Right cardiac atrium (tissue), 5 donors: Measurements from ENCODE around the gene TRABD2B. TPM values are rescaled to one million over a fixed set of nuclear protein-coding genes. Genes with fewer than 3 reads are reported as not detected.

Experiments used
- ATAC-seq, 2 donors: fragments of 200-7000 bp; cut with Tn5 transposase; one replicate each; pipeline versions ENCODE4 v1.8.0 to v1.9.1; 2020; ENCODE audit warnings: moderate library complexity in 2 of 2, mild to moderate bottlenecking in 1 of 2
- DNase-seq, 3 donors: peaks; one replicate each; pipeline ENCODE4 v3.0.0-alpha.2; 2020
- H3K27ac ChIP-seq: one replicate; pipeline ENCODE4 v1.5.1; 2013; ENCODE audit warnings: mild to moderate bottlenecking, low read length, control low read depth, moderate library complexity
- H3K27me3 ChIP-seq: one replicate; pipeline ENCODE4 v1.6.1; 2013; ENCODE audit not compliant: control insufficient read depth, insufficient read depth
- H3K4me1 ChIP-seq: one replicate; pipeline ENCODE4 v1.6.1; 2013; ENCODE audit warnings: low read length; ENCODE audit not compliant: control insufficient read depth, insufficient read depth
- H3K4me3 ChIP-seq: one replicate; pipeline ENCODE4 v1.5.1; 2013; ENCODE audit warnings: low read length, control low read depth
- H3K9me3 ChIP-seq: one replicate; pipeline ENCODE4 v1.6.1; 2013; ENCODE audit warnings: low read length; ENCODE audit not compliant: control insufficient read depth
- WGBS: extraction: QIAGEN DNeasy Blood & Tissue Kit; methylation state at CpG from one replicate; pipeline ENCODE4 v1.1.7; 2013; 5-methylcytosine and 5-hydroxymethylcytosine counted together
- intact Hi-C, 4 donors: fragments of 100-400 bp; cut with DNase I; formaldehyde crosslinking; loops; one replicate each; pipeline versions ENCODE4 v1.11.0 to v1.14.0; 2022 to 2023
- polyA plus RNA-seq: library from polyadenylated mRNA; stranded (reverse); fragments of 200-250 nt; gene quantifications from one replicate; pipeline ENCODE4 v1.2.3, GENCODE V29; 2013
- total RNA-seq, 4 donors: library from RNA; stranded (reverse); fragmentation: NEBNext Ultra II Directional; extraction: Animal tissue kit (Norgen Biotek cat#: 25700); gene quantifications; one replicate each; pipeline ENCODE4 v1.2.1, GENCODE V29; 2021
- donor health status: healthy with polysubstance abuse.
- donor health status: DM: no; HTN: yes; CAD: no.
- donor health status: DM: no; HTN: no; CAD: no.
- donor health status: DM: no; HTN: yes; CAD: no; lungs with severe emphysema.
- donor health status: DM: yes; HTN: yes; CAD: no.

Gene TRABD2B
- total and polyA plus RNA-seq, 5 donors = 6.7 to 23.7 (median 17.8) TPM

DNA sequence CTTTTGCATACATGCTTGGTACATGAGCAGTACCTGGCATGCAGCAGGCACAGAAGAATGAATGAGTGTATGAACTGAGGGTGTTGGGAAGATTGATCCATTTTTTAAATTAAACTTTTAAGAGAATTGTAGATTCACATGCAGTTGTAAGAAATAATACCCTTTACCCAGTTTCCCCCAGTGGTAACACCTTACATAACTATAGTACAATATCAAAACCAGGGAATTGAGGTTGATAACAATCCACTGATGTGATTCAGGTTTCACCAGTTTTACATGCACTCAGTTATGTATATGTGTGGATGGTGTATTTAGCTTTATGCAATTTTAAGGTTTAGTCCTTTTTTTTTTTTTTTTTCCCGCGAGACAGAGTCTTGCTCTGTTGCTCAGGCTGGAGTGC is 20.5 kb downstream of the TRABD2B start:
- H3K27me3 ChIP-seq = no peaks in the 10 kb centered on the region
- intact Hi-C loops = no loop called here
- no peak for ATAC-seq
- 94% methylated on average over 2 of the region's 2 CpGs for WGBS
- H3K4me1 ChIP-seq = peaks cover 2% of the 10 kb centered on the region
- no peak for DNase-seq
- no peak overlapping the region for H3K27ac ChIP-seq
- H3K9me3 ChIP-seq = no peaks in the 10 kb centered on the region
- H3K4me3 ChIP-seq = no peak overlapping the region

DNA sequence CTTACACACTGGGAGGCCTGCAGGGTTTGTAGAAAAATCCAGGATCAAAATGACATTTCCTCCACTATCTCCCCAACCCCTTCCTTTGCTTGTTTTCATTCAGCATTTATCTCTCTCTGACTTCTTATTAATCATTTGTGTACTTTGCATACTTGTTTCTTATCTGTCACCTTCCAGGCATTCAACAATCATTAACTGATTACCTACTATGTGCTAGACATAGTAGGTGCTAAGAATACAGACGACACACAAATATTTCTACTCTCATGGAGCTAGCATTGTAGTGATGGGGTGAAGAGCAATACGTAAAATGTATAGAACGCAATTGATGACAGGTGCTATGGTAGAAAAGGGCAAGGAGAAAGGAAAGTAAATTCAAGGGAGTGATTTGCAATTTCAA is 20.9 kb downstream of the TRABD2B start:
- DNase-seq = no peak
- Histone ChIP-seq H3K9me3 (no peaks in the 10 kb centered on the region), H3K27ac (no peak overlapping the region), H3K4me1 (peaks cover 4% of the 10 kb centered on the region), H3K27me3 (no peaks in the 10 kb centered on the region), H3K4me3 (no peak overlapping the region)
- ATAC-seq = no peak
- WGBS = 77% methylated on average over 3 of the region's 3 CpGs
- intact Hi-C loops = no loop called here

DNA sequence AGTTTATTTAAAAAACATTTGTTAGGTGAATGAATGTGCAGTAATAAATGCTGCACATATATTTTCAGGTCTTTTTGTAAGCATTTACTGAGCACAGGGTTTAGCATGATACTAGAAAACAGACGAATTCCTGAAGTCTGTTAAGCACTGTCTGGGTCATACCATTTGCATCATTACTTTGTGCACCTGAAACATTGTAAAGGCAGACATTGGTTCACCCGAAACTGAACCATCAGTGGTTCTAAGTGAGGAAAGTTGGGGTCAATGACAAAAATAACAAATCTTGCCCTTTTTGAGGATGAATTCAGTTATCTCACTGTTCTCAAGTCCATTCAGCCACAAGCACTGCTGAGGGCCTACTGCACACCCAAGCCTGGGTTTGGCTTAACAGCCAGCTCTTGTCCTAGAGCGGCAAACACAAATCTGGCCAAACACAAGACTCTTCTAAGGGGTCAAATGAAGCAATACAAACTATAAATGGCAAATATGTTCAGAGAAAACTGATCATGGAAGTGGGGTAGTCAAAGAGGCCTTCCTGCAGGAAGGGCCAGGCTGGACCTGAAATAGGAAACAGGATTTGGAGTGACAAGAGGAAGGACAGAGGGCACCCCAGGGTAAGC is 21.8 kb downstream of the TRABD2B start:
- ATAC-seq (no peak), DNase-seq (no peak)
- H3K4me3 ChIP-seq = no peak overlapping the region
- no peaks in the 10 kb centered on the region for H3K27me3 ChIP-seq
- H3K4me1 ChIP-seq = peaks cover 7% of the 10 kb centered on the region
- no peaks in the 10 kb centered on the region for H3K9me3 ChIP-seq
- no peak overlapping the region for H3K27ac ChIP-seq
- intact Hi-C loops = no loop called here
- WGBS = 62% methylated on average over 3 of the region's 3 CpGs

DNA sequence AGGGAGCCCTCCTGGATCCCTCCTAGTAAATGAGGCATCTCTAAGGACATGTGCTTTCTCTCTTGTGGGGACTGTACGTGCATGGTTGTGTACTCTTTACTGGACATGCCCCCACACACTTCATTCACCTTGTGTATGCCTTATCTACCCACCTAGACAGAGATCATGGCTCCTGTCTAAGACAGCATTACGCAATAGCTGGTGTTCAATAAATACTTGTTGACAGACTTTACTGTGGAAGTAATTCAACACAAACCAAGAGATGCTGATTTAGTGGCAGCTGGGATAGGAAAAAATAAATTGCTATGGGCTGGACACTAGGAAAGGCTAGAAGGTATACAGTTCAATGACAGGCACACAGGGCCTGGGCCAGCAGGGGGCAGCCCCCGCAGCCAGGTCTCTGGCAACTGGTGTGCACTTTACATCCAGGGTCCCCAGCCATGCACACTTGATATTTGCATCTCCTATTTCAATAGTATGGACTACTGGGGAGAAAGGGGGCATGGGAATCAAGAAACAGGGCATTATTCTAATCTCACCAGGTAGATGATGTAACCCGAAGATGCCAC is 24.2 kb downstream of the TRABD2B start:
- H3K4me1 ChIP-seq = peaks cover 10% of the 10 kb centered on the region
- DNase-seq (peak in 1 of 3 donors; percentile 65), ATAC-seq (peak in 1 of 2 donors; percentile 57)
- no peaks in the 10 kb centered on the region for H3K9me3 ChIP-seq
- intact Hi-C loops = no loop called here
- H3K4me3 ChIP-seq = no peak overlapping the region
- 79% methylated on average over 4 of the region's 4 CpGs for WGBS
- H3K27ac ChIP-seq = no peak overlapping the region
- no peaks in the 10 kb centered on the region for H3K27me3 ChIP-seq

DNA sequence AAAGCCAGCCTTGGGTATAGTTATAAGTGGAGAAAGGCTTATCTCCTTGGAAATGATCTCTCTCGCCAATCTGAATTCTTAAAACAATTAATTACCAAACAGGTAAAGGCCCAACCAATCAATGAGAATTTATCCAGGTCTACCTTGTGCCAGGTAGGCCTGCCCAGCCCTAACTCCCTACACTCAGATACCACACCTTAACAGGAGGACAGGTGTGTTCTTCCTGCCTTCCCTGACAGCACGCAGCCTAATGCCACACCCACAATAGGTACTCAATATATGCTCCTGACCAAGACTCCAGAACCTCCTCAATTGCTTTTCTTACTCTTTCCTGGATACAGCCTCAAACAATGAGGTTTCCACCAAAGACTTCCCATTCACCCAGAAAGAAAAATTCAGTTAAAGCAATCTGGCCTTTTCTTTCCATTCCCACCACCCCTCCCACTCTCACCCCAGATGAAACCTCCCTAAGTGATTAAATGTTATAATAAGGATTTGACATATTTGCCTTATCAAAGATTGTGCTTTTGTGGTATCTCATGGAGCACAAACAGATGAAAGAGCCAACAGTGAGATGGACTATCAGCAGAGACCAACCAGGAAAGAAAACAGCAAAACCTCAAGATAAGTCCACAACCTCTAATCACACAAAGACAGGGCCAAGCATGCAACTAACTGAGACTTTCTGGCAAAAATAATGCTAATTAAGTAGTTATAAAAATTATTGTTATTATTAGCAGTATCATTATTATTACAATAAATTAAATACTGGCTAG is 25.6 kb downstream of the TRABD2B start:
- ATAC-seq = peak in 1 of 2 donors; percentile 47
- intact Hi-C loops = no loop called here
- Histone ChIP-seq H3K4me1 (peaks cover 10% of the 10 kb centered on the region), H3K9me3 (no peaks in the 10 kb centered on the region), H3K27ac (no peak overlapping the region), H3K4me3 (no peak overlapping the region), H3K27me3 (no peaks in the 10 kb centered on the region)
- no peak for DNase-seq
- 86% methylated on average over 2 of the region's 2 CpGs for WGBS

DNA sequence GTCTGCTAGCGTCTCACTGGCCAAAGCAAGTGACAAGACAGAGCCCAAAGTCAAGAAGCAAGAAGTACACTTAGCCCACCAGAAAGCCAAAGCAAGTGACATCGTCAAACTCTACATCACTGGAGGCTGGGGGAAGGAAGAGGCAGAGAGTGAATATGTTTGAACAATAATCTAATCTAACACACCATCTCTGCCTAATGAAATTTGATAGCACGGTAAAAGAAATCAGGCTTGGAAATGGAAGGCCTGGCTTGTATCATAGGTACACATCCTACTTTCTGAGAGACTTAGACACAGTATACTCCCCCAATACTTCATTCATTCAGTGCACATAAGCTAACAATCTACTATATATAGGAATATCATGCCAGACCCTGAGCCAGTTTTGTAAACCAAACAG is 26.3 kb downstream of the TRABD2B start:
- intact Hi-C loops = no loop called here
- ATAC-seq (no peak), DNase-seq (no peak)
- no peaks in the 10 kb centered on the region for H3K9me3 ChIP-seq
- peaks cover 10% of the 10 kb centered on the region for H3K4me1 ChIP-seq
- no peak overlapping the region for H3K4me3 ChIP-seq
- H3K27ac ChIP-seq = no peak overlapping the region
- H3K27me3 ChIP-seq = no peaks in the 10 kb centered on the region
- WGBS = 78% methylated on average over 3 of the region's 3 CpGs

DNA sequence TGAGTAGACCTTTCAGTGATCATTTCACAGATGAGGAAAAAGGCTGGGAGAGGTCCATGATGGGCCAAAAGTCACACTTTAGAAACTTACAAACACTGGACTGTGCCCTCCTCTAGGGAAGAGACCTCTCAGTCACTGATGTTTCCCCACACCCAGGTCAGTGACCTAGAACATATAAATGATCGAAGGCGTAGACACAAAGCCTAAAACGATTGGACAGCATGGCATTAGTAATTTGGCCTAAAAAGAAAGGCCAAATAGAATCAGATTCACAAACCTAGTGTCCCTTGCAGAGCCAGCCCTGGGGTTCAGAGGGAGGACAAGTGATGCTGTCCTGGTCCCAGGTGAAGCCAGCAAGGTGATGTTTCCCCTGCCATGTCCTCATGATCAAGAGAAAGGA is 27.7 kb downstream of the TRABD2B start:
- intact Hi-C loops = no loop called here

DNA sequence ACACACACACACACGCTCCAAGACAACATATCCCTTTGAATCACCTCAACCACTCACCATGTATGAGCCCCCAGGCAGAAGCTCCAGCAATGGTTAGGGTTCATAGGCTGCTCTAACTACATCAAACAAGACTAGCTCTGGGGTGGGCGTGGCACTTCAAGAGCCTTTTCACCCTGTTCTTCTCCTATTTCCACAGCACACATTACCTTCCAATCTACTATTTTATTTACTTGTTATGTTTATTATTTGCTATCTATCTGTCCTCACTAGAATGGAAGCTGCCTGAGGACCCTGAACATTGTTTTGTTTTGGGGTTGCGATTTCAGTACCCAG is 28.7 kb downstream of the TRABD2B start:
- intact Hi-C loops = no loop called here
- H3K4me1 ChIP-seq = peaks cover 8% of the 10 kb centered on the region

More for the DNA sequence above, 27.7 kb downstream of the TRABD2B start:
- 89% methylated on average over 3 of the region's 3 CpGs for WGBS
- H3K9me3 ChIP-seq = no peaks in the 10 kb centered on the region
- no peaks in the 10 kb centered on the region for H3K27me3 ChIP-seq
- ATAC-seq (no peak), DNase-seq (no peak)
- H3K4me1 ChIP-seq = peaks cover 8% of the 10 kb centered on the region
- no peak overlapping the region for H3K4me3 ChIP-seq
- H3K27ac ChIP-seq = no peak overlapping the region

DNA sequence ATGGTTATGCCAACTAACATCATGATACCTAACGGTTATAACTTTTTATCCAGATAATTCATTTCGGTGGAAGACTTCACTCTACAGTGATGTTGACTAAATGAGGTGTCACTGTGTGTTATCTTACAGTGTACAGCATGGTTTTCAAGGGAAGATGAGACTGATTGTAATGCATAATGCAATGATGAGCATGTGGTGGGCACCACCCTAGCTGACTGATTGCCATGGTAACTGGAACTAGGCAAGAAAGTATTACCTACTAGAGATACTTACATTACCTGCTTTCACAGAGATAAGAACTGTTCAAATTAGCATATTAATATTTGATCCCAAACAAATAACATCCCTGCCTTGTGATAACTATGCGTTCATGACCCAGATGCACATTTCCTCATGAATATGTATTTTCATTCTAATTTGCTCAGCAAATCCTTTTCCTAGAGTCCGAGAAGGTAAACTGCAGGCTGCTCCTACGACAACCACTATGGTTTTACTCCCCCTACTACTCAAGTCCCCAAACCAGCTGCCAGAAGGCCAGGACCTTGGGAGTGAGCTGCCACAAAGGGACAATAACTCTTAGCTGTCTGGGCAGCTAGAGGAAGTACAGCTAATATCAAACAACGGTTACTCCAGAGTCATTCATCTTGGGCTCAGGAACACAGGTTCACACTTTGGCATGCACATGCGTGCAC is 29.2 kb downstream of the TRABD2B start:
- 75% methylated on average over 7 of the region's 7 CpGs for WGBS
- H3K4me3 ChIP-seq = no peak overlapping the region
- no peak for ATAC-seq
- DNase-seq = no peak
- no peak overlapping the region for H3K27ac ChIP-seq
- H3K9me3 ChIP-seq = no peaks in the 10 kb centered on the region
- H3K27me3 ChIP-seq = no peaks in the 10 kb centered on the region
- peaks cover 8% of the 10 kb centered on the region for H3K4me1 ChIP-seq
- intact Hi-C loops = no loop called here

More for the DNA sequence above, 28.7 kb downstream of the TRABD2B start:
- ATAC-seq (no peak), DNase-seq (no peak)
- H3K27me3 ChIP-seq = no peaks in the 10 kb centered on the region
- 94% methylated on average over 3 of the region's 3 CpGs for WGBS
- no peak overlapping the region for H3K27ac ChIP-seq
- H3K9me3 ChIP-seq = no peaks in the 10 kb centered on the region
- no peak overlapping the region for H3K4me3 ChIP-seq

DNA sequence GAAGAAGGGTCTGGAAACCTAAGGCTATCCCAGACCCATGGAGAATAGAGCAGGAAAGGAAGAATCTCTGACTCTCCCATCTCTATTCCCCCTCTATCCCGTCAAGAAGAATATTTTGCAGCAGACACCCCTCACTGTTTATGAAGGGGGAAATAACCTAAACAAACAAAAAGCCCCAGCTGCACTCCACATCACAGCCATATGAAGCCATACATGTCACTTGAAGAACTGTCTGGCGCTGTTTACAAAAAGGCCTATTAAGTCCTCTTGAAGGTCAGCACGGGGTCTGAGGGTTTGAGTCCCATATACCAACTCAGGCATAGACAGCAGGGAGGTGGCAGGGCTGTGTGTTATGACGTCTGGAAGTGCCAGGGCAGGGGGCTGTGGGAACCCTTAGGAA is 31.4 kb downstream of the TRABD2B start:
- peaks cover 8% of the 10 kb centered on the region for H3K4me1 ChIP-seq
- 76% methylated on average over 4 of the region's 4 CpGs for WGBS
- intact Hi-C loops = no loop called here
- H3K4me3 ChIP-seq = no peak overlapping the region
- H3K27me3 ChIP-seq = no peaks in the 10 kb centered on the region
- no peak for ATAC-seq
- no peaks in the 10 kb centered on the region for H3K9me3 ChIP-seq
- no peak for DNase-seq
- H3K27ac ChIP-seq = no peak overlapping the region

DNA sequence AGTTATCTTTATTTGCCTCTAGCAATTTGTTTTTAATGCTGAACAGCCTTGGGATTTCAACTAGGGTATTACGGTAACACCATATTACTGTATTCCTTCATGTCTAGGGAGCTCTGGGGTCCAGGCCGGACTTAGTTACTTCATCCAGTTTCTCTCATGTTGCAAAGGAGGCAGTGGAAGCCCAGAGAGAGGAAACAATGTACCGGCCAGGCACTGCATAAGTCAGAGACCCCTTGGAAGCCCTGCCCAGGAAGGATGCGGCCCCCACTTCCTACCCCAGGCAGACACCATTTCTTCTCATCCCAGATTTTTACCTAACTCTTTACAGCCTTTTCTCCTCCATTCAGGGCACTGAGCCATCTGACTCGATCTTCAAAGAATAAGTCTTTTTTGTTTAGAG is 32.5 kb downstream of the TRABD2B start:
- Histone ChIP-seq H3K27me3 (no peaks in the 10 kb centered on the region), H3K4me1 (peaks cover 2% of the 10 kb centered on the region), H3K27ac (no peak overlapping the region), H3K9me3 (no peaks in the 10 kb centered on the region), H3K4me3 (no peak overlapping the region)
- 66% methylated on average over 5 of the region's 5 CpGs for WGBS
- no peak for DNase-seq
- intact Hi-C loops = no loop called here
- ATAC-seq = no peak
